GM12878 (cell line): ENCODE measurements around the gene KRTAP10-10. TPM values are rescaled to one million over a fixed set of nuclear protein-coding genes. Genes with fewer than 3 reads are reported as not detected.

Experiments used
- ATAC-seq: fragments of 200-7000 bp; cut with Tn5 transposase; 3 replicates; pipeline ENCODE4 v1.9.1; 2020; ENCODE audit warnings: mild to moderate bottlenecking, moderate library complexity
- BruUV-seq: library from RNA; stranded (reverse); fragments of 400-500 nt; replicated peaks from 2 replicates; lab custom pipeline; 2021; lab: Mats Ljungman, UMichigan
- CTCF ChIA-PET: fragments of 300-600 bp; sonication (Branson Sonifier 250); formaldehyde crosslinking; extraction: SDS; loops from one replicate; lab custom pipeline; 2021; ENCODE audit warnings: inconsistent platforms; lab: Yijun Ruan, JAX
- POLR2A ChIA-PET: fragments of 350-600 bp; formaldehyde crosslinking; extraction: SDS; loops from one replicate; lab custom pipeline; 2021; ENCODE audit warnings: inconsistent platforms; lab: Charles Lee
- RAD21 ChIA-PET: fragments of 300-600 bp; sonication (Branson Sonifier 250); formaldehyde crosslinking; loops from one replicate; lab custom pipeline; 2023; ENCODE audit warnings: antibody characterized with exemption; ENCODE audit not compliant: unreplicated experiment; lab: Charles Lee
- SMC1A ChIA-PET: fragments of 300-600 bp; sonication (Branson Sonifier 250); formaldehyde crosslinking; loops from one replicate; lab custom pipeline; 2023; ENCODE audit not compliant: unreplicated experiment, uncharacterized antibody; lab: Charles Lee
- DNase-seq: peaks from one replicate; pipeline ENCODE4 v3.0.0-alpha.2; 2011; ENCODE audit warnings: low read depth, low spot score
- FAIRE-seq: peaks from 3 replicates; lab custom pipeline; 2011; peaks lifted over from hg19 to GRCh38; lab: Jason Lieb, UNC
- H2AFZ ChIP-seq: 2 replicates; pipeline ENCODE4 v1.6.0; 2011; ENCODE audit warnings: low read depth, low read length, control low read depth; ENCODE audit not compliant: control insufficient read depth
- H3K27ac ChIP-seq: 2 replicates; pipeline ENCODE4 v1.5.1; 2011; ENCODE audit warnings: control low read depth; ENCODE audit not compliant: control insufficient read depth, insufficient read depth
- H3K27me3 ChIP-seq, 2 experiments: replicated peaks in 1 of 2; 2 replicates each; pipeline versions ENCODE4 v1.6.0 to v1.6.1; 2011; ENCODE audit warnings: low read length in 1 of 2; ENCODE audit not compliant: control insufficient read depth in 2 of 2, insufficient read depth in 2 of 2
- H3K36me3 ChIP-seq, 2 experiments: 2 replicates each; pipeline ENCODE4 v1.5.1; 2011; ENCODE audit warnings: low read length in 1 of 2; ENCODE audit not compliant: control insufficient read depth in 2 of 2, insufficient read depth in 2 of 2
- H3K4me1 ChIP-seq: 2 replicates; pipeline ENCODE4 v1.6.1; 2011; ENCODE audit warnings: mild to moderate bottlenecking, low read length, moderate library complexity, mixed read lengths; ENCODE audit not compliant: control insufficient read depth, insufficient read depth
- H3K4me2 ChIP-seq: 2 replicates; pipeline ENCODE4 v1.6.0; 2011; ENCODE audit warnings: control low read depth; ENCODE audit not compliant: control insufficient read depth, insufficient read depth
- H3K4me3 ChIP-seq: fragments of 200-600 bp; sonication (generic); 2 replicates; pipeline ENCODE4 v1.5.1; 2016
- H3K79me2 ChIP-seq: 2 replicates; pipeline ENCODE4 v1.6.0; 2011; ENCODE audit warnings: low read length; ENCODE audit not compliant: control insufficient read depth, insufficient read depth
- H3K9ac ChIP-seq: 2 replicates; pipeline ENCODE4 v1.8.0; 2011; ENCODE audit warnings: low read length, control low read depth, mixed read lengths; ENCODE audit not compliant: control insufficient read depth, insufficient read depth
- H3K9me3 ChIP-seq: replicated peaks from 3 replicates; pipeline ENCODE4 v1.5.1; 2011; ENCODE audit warnings: mild to moderate bottlenecking, low read length; ENCODE audit not compliant: control insufficient read depth, insufficient read depth
- H4K20me1 ChIP-seq: 2 replicates; pipeline ENCODE4 v1.6.0; 2011; ENCODE audit not compliant: control insufficient read depth, insufficient read depth
- ATF3 ChIP-seq: IDR thresholded peaks from 2 replicates; pipeline ENCODE4 v1.6.1; 2011; ENCODE audit warnings: low read depth, mild to moderate bottlenecking, low read length, moderate library complexity, borderline replicate concordance; ENCODE audit errors: extremely low read depth
- BHLHE40 ChIP-seq, 2 experiments: fragments of 450-650 bp in 1 of 2; IDR thresholded peaks; 2 replicates each; pipeline ENCODE4 v1.6.1; 2011 to 2017; ENCODE audit warnings: low read depth in 2 of 2, borderline replicate concordance in 1 of 2, improper control_type of control experiment in 1 of 2, low read length in 1 of 2, mild to moderate bottlenecking in 1 of 2
- ESRRA ChIP-seq: IDR thresholded peaks from 2 replicates; pipeline ENCODE4 v1.6.1; 2012; ENCODE audit warnings: mild to moderate bottlenecking, low read length, improper control_type of control experiment
- ETV6 ChIP-seq, 2 experiments: fragments of 450-650 bp in 1 of 2; IDR thresholded peaks in 1 of 2; conservative IDR thresholded peaks in 1 of 2; 2 replicates each; pipeline ENCODE4 v1.6.1; 2014; ENCODE audit warnings: antibody characterized with exemption in 1 of 2, borderline replicate concordance in 1 of 2, low read depth in 1 of 2, mild to moderate bottlenecking in 1 of 2, moderate library complexity in 1 of 2
- JUNB ChIP-seq: IDR thresholded peaks from 2 replicates; pipeline ENCODE4 v1.6.1; 2016; ENCODE audit warnings: antibody characterized with exemption, mild to moderate bottlenecking
- NFXL1 ChIP-seq: fragments of 450-650 bp; IDR thresholded peaks from 2 replicates; pipeline ENCODE4 v1.6.1; 2017; ENCODE audit warnings: antibody characterized with exemption, mild to moderate bottlenecking, borderline replicate concordance
- POLR2A ChIP-seq: IDR thresholded peaks from 2 replicates; pipeline ENCODE4 v1.6.1; 2011; ENCODE audit warnings: low read depth, mild to moderate bottlenecking, low read length
- RCOR1 ChIP-seq: conservative IDR thresholded peaks from 2 replicates; pipeline ENCODE4 v1.6.1; 2012; ENCODE audit warnings: low read depth, low read length, improper control_type of control experiment
- SMARCA5 ChIP-seq: fragments of 450-650 bp; IDR thresholded peaks from 2 replicates; pipeline ENCODE4 v1.6.1; 2017; ENCODE audit warnings: mild to moderate bottlenecking
- WGBS: methylation state at CpG from one replicate; pipeline ENCODE4 v1.1.6; 2016; ENCODE audit warnings: low lambda C conversion rate; ENCODE audit not compliant: insufficient replicate concordance, insufficient coverage; ENCODE audit errors: missing lambda C conversion rate; 5-methylcytosine and 5-hydroxymethylcytosine counted together
- in situ Hi-C: fragments of 300-500 bp; cut with MboI; formaldehyde crosslinking; loops from 9 replicates; pipeline ENCODE4 v1.14.3; 2018; ENCODE audit warnings: mixed read lengths
- intact Hi-C: fragments of 100-400 bp; cut with micrococcal nuclease; formaldehyde crosslinking; loops from one replicate; pipeline ENCODE4 v1.14.2; 2022; ENCODE audit not compliant: unreplicated experiment
- polyA plus RNA-seq, 11 experiments: library from polyadenylated mRNA; depleted of rRNA in 4 of 11; unstranded in 6 of 11; stranded (reverse) in 5 of 11; fragments of >200 nt; fragmentation: Nextera tagmentation in 4 of 11; fragmentation: Illumina TruSeq in 1 of 11; extraction: Ambion mirVana in 4 of 11; extraction: Trizol in 1 of 11; gene quantifications; 1 replicate in 1 of 11; 2 replicates in 10 of 11; pipeline versions ENCODE4 v1.2.1 to v1.2.3, GENCODE V29; 2011 to 2016; ENCODE audit warnings: inconsistent platforms in 2 of 11, missing spikeins in 2 of 11, low read depth in 1 of 11
- total RNA-seq, 4 experiments: library from RNA; depleted of rRNA in 3 of 4; stranded (reverse); fragments of >200 nt in 3 of 4; fragmentation: Illumina TruSeq in 1 of 4; extraction: Trizol in 1 of 4; gene quantifications; 2 replicates each; pipeline versions ENCODE4 v1.2.1 to v1.2.3, GENCODE V29; 2013 to 2021
- TF ChIP-seq, protein P1 (sequence below): fragments of 450-650 bp; formaldehyde crosslinking; IDR thresholded peaks from 2 replicates; pipeline ENCODE4 v1.5.0; 2022; ENCODE audit warnings: mild to moderate bottlenecking, missing genetic modification characterization

KRTAP10-10 gene
- total and polyA plus RNA-seq, 10 of the 15 experiments (the other 5 are each of a cell fraction or from before 2014, with no cell fraction given): not detected

DNA sequence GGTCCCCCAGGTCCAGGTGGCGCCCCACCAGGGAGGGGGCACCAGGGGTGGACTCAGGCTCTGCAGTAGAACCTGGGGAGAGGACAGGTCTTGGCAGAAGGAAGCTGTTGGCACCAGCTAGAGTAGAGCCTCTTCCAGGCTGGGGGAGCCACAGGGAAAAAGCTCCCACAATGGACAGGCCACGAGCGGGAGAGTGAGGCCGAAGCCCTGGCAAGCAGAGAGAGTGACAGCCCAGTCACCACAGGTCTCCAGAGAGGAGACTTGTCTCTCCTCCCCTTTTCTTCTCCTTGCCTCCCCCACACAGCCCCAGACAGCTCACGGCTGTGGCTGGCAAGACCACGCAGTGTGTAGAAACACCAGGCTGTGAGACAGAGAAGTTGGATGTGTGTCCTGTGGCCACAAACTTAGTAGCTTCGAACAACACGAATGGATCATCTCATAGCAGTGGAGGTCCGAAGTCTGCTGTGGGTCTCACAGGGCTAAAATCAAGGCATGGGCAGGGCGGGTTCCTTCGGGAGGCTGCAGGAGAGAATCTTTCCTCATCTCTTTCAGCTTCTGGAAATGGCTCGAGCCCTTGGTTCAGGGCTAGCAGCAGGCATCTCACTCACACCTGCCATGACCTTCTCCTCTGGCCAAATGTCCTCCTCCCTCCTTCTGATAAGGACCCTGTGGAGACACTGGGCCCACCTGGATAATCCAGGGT is 14.0 kb downstream of the KRTAP10-10 start (continued):
- TF ChIP-seq, protein P1, sequence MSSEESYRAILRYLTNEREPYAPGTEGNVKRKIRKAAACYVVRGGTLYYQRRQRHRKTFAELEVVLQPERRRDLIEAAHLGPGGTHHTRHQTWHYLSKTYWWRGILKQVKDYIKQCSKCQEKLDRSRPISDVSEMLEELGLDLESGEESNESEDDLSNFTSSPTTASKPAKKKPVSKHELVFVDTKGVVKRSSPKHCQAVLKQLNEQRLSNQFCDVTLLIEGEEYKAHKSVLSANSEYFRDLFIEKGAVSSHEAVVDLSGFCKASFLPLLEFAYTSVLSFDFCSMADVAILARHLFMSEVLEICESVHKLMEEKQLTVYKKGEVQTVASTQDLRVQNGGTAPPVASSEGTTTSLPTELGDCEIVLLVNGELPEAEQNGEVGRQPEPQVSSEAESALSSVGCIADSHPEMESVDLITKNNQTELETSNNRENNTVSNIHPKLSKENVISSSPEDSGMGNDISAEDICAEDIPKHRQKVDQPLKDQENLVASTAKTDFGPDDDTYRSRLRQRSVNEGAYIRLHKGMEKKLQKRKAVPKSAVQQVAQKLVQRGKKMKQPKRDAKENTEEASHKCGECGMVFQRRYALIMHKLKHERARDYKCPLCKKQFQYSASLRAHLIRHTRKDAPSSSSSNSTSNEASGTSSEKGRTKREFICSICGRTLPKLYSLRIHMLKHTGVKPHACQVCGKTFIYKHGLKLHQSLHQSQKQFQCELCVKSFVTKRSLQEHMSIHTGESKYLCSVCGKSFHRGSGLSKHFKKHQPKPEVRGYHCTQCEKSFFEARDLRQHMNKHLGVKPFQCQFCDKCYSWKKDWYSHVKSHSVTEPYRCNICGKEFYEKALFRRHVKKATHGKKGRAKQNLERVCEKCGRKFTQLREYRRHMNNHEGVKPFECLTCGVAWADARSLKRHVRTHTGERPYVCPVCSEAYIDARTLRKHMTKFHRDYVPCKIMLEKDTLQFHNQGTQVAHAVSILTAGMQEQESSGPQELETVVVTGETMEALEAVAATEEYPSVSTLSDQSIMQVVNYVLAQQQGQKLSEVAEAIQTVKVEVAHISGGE (CRISPR knock-in tag): no peak
- TF ChIP-seq RCOR1 (no peak), NFXL1 (no peak), ETV6 (conservative IDR thresholded peaks at IDR 0.05 in 1 of 2, IDR thresholded peaks at IDR 0.05 in 1 of 2; ENCODE audit: borderline replicate concordance in 1 of 2, low read depth in 1 of 2) (no peak)

- ChIA-PET POLR2A (no interaction called here), CTCF (no interaction called here), SMC1A (interaction anchor here (1.3 kb wide), 1 partner anchor 89 kb away, joined by 3 read pairs; no protein-coding TSS in a partner anchor), RAD21 (no interaction called here)
- peaks cover 2% of the 10 kb centered on the region; the same call in 1 of the 3 replicates for H3K9me3 ChIP-seq
- H3K36me3 ChIP-seq: no peaks in the 10 kb centered on the region
- H4K20me1 ChIP-seq: no peaks in the 10 kb centered on the region
- FAIRE-seq: no peak
- H3K79me2 ChIP-seq: no peaks in the 10 kb centered on the region
- H3K4me2 ChIP-seq: no peak overlapping the region
- H2AFZ ChIP-seq: no peak overlapping the region
- intact Hi-C loops: no loop called here
- WGBS: 38% methylated on average over 14 of the region's 14 CpGs
- H3K9ac ChIP-seq: no peak overlapping the region
- no peak overlapping the region for H3K27ac ChIP-seq
- TF ChIP-seq JUNB: no peak
- peak in 1 of 2 experiments; percentile 53; a peak in 1 of 4 replicates for TF ChIP-seq BHLHE40 (IDR thresholded peaks at IDR 0.05; ENCODE audit: borderline replicate concordance in 1 of 2, low read depth in 2 of 2, low read length in 1 of 2)
- TF ChIP-seq POLR2A: no peak
- no peak for TF ChIP-seq ESRRA
- TF ChIP-seq ATF3: no peak
- TF ChIP-seq SMARCA5: no peak
- H3K27me3 ChIP-seq: no peaks in the 10 kb centered on the region
- no peak for ATAC-seq
- in situ Hi-C loops: no loop called here
- BruUV-seq: no TSS peak
- no peak for DNase-seq
- no peaks in the 10 kb centered on the region for H3K4me1 ChIP-seq
- H3K4me3 ChIP-seq: no peak overlapping the region
Measured at GRCh38 chr21:44653123-44653522, 16.0 kb downstream of the KRTAP10-10 start.
